ENCODE results near the gene RNASET2. TPM values are rescaled to one million over a fixed set of nuclear protein-coding genes. Genes with fewer than 3 reads are reported as not detected.

RNASET2 gene
- total RNA-seq, 1 donor from 2014 or later, result 15.3 TPM

DNA sequence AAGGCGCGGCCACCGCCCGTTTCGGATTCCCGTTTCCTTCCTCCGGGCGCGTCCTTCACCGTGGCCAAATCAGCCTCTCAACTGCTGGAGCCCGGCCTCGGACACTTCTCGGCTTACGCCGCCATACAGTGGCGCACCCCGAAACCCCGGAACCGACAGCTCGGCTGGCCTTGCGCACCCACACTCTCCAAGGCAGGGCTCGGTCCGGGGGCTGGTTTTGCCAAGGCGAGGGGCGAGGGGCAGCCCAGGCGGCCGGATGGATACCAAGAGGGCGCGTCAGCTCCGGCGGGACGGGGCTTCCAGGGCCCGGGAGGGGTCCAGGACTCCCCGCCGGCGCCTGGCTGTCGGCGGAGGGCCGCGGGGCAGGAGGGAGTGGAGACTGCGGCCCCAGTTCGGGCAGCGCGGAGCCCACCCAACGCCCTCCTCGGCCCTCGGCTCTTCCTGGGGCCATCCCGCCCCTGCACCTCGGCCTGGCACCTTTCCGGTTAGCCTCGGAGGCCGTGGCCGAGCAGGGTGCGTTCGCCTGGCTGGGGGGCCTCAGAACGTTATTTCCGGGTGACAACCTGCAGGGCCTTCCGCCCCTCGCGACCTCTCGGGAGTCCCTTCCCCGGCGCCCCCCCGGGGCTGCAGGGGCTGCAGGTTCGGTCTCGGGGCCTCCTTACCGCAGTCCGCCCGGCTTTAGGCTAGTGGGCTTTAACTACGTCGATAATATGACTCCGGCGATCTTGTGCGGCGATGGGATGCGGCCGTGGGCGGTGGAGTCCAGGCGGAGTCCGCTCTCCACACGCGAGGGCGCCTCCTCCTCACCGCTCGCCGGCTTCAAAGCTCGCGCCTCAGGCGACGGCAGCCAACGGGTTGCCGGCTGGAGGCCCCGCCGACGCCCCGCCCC lies 42.1 kb upstream of the RNASET2 start:
- TF ChIP-seq, protein P1, sequence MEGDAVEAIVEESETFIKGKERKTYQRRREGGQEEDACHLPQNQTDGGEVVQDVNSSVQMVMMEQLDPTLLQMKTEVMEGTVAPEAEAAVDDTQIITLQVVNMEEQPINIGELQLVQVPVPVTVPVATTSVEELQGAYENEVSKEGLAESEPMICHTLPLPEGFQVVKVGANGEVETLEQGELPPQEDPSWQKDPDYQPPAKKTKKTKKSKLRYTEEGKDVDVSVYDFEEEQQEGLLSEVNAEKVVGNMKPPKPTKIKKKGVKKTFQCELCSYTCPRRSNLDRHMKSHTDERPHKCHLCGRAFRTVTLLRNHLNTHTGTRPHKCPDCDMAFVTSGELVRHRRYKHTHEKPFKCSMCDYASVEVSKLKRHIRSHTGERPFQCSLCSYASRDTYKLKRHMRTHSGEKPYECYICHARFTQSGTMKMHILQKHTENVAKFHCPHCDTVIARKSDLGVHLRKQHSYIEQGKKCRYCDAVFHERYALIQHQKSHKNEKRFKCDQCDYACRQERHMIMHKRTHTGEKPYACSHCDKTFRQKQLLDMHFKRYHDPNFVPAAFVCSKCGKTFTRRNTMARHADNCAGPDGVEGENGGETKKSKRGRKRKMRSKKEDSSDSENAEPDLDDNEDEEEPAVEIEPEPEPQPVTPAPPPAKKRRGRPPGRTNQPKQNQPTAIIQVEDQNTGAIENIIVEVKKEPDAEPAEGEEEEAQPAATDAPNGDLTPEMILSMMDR (conservative IDR thresholded peaks at IDR 0.05), result no peak
- peak; percentile 22 for DNase-seq (ENCODE audit: low read depth, low spot score)
- Mint-ChIP-seq H3K27me3 (ENCODE audit: low read depth) (no peaks in the 10 kb centered on the region), H3K4me3 (peak overlapping the region; percentile 89), H3K4me1 (peaks cover 29% of the 10 kb centered on the region), H3K27ac (ENCODE audit: unreplicated experiment) (no peak overlapping the region), H3K9me3 (peaks cover 3% of the 10 kb centered on the region), H3K36me3 (ENCODE audit: low read depth) (peaks cover 23% of the 10 kb centered on the region)

DNA sequence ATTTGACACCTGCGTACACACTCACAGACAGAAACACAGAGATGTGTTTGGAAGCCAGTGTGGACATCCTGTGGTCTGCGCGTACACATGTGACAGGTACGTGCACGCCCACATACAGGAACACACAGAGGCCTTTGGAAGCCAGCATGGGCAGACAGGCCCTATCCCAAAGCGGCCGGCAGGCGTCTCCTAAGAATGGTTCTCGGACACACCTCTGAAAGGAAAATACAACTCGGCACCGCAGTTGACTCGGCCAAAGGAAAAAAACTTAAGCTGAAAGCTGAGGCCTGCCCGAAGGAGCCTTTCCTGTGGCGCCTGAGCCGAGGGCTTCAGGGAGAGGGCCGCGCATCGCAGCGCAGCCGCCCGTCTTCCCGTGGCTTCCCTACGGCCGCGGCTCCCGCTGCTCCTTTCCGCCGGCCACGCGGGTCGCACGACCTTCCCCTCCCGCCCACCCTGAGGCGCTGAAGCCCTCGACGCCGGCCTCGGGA lies 41.5 kb upstream of the RNASET2 start:
- TF ChIP-seq, protein P1 (conservative IDR thresholded peaks at IDR 0.05), result peak; percentile 64
- Mint-ChIP-seq H3K27me3 (ENCODE audit: low read depth) (no peaks in the 10 kb centered on the region), H3K4me3 (peak overlapping the region; percentile 88), H3K9me3 (peaks cover 4% of the 10 kb centered on the region), H3K36me3 (ENCODE audit: low read depth) (peaks cover 25% of the 10 kb centered on the region), H3K27ac (ENCODE audit: unreplicated experiment) (no peak overlapping the region), H3K4me1 (peaks cover 29% of the 10 kb centered on the region)
- peak; percentile 48 for DNase-seq (ENCODE audit: low read depth, low spot score)

DNA sequence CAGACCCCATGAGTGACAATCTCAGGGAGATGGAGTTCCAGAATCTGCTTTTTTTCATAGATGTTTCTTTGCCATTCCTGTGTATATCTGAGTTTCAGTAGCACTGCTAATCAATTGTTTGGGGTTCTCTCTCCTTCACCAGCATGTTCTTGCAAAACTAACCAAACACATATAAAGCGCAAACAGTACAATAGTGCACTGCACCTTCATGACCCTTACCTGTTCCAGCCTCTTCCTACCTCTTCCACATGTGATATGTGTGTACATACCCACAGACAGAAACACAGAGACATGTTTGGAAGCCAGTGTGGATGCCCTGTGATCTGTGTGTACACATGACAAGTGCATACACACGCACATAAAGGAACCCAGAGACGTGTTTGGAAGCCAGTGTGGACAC lies 41.0 kb upstream of the RNASET2 start:
- no peak overlapping the region for H3K27ac Mint-ChIP-seq (ENCODE audit: unreplicated experiment)
- H3K4me1 Mint-ChIP-seq, result peaks cover 29% of the 10 kb centered on the region
- H3K4me3 Mint-ChIP-seq, result peak overlapping the region; percentile 88
- H3K9me3 Mint-ChIP-seq, result peaks cover 4% of the 10 kb centered on the region
- no peak for DNase-seq (ENCODE audit: low read depth, low spot score)
- TF ChIP-seq, protein P1 (conservative IDR thresholded peaks at IDR 0.05), result no peak
- peaks cover 25% of the 10 kb centered on the region for H3K36me3 Mint-ChIP-seq (ENCODE audit: low read depth)
- H3K27me3 Mint-ChIP-seq (ENCODE audit: low read depth), result no peaks in the 10 kb centered on the region

DNA sequence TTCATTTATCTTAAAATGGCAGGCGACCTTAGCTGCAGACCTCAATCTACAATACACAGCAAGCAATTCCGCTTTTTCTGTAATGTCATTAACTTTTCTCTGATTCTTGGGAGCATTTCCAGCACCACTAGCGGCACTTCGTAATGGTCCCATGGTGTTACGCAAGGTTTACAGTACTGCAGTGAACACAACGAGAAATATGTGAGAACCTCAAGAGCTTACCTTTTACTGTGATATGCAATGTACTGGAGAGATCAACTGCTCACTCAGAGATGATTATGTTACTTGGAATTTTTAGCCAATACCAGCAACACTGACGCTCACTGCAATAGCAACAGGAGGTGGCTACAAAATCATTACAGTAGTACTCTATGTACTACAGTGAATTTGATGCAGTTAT lies 40.1 kb upstream of the RNASET2 start:
- H3K9me3 Mint-ChIP-seq, result peaks cover 4% of the 10 kb centered on the region
- no peak overlapping the region for H3K4me3 Mint-ChIP-seq
- no peak overlapping the region for H3K27ac Mint-ChIP-seq (ENCODE audit: unreplicated experiment)
- TF ChIP-seq, protein P1 (conservative IDR thresholded peaks at IDR 0.05), result no peak
- no peaks in the 10 kb centered on the region for H3K27me3 Mint-ChIP-seq (ENCODE audit: low read depth)
- H3K4me1 Mint-ChIP-seq, result peaks cover 23% of the 10 kb centered on the region
- DNase-seq (ENCODE audit: low read depth, low spot score), result no peak
- peaks cover 22% of the 10 kb centered on the region for H3K36me3 Mint-ChIP-seq (ENCODE audit: low read depth)

DNA sequence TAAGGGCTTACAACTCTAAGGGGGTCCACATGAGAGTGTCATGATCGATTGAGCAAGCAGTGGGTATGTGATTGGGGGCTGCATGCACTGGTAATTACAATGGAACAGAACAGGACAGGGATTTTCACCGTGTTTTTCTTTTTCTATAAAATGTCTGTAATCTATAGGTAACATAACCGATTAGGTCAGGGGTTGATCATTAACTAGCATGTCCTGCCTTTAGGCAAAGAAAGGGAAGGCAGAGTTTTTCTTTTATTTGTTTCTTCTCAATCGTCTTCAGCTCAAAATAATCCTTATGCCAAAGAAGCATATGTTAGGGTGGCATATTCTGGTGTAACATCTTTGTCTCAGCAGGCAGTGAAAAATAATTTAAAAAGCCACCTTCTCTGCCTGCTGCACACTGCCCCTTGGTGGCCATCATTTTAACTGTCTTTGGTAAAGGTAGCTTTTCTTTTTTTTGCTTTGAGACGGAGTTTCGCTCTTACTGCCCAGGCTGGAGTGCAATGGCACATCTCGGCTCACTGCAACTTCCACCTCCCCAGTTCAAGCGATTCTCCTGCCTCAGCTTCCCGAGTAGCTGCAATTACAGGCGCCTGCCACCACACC lies 33.2 kb upstream of the RNASET2 start:
- DNase-seq (ENCODE audit: low read depth, low spot score), result no peak
- peaks cover 25% of the 10 kb centered on the region for H3K36me3 Mint-ChIP-seq (ENCODE audit: low read depth)
- TF ChIP-seq, protein P1 (conservative IDR thresholded peaks at IDR 0.05), result peak; percentile 58
- H3K27ac Mint-ChIP-seq (ENCODE audit: unreplicated experiment), result no peak overlapping the region
- H3K4me3 Mint-ChIP-seq, result no peak overlapping the region
- H3K4me1 Mint-ChIP-seq, result peaks cover 19% of the 10 kb centered on the region
- peaks cover 3% of the 10 kb centered on the region for H3K9me3 Mint-ChIP-seq
- no peaks in the 10 kb centered on the region for H3K27me3 Mint-ChIP-seq (ENCODE audit: low read depth)
